ENCODE data around the gene MCU. TPM values are rescaled to one million over a fixed set of nuclear protein-coding genes. Genes with fewer than 3 reads are reported as not detected.

MCU gene
- total RNA-seq, 4 donors from 2014 or later, result 25.1 to 82.4 (median 65.1) TPM

- H3K9me3 ChIP-seq, result no peaks in the 10 kb centered on the region
- no peaks in the 10 kb centered on the region for H3K27me3 ChIP-seq
- no peaks in the 10 kb centered on the region for H3K36me3 ChIP-seq
- intact Hi-C loops (cut with DNase I; ENCODE audit: low total_unique reads) (no loop called here), in situ Hi-C loops (cut with MboI; ENCODE audit: low pct_ligation_motif_present in 1 of 4, low pct_unique_long_range_greater_than_20kb in 1 of 4, low sequenced_read_pairs in 3 of 4) (no loop called here)
- H3K4me3 ChIP-seq, result no peak overlapping the region
- 15 to 28% methylated on average over 1 of the region's 1 CpG for WGBS, 2 donors (ENCODE audit: low coverage in 1 of 2)
- DNase-seq, result no peak
- TF ChIP-seq EP300 (IDR thresholded peaks at IDR 0.05; ENCODE audit: low read depth) (no peak), POLR2A (IDR thresholded peaks at IDR 0.05) (no peak), POLR2AphosphoS5 (IDR thresholded peaks at IDR 0.05) (no peak), CTCF (IDR thresholded peaks at IDR 0.05) (no peak)
- H3K27ac ChIP-seq, result peak overlapping the region; percentile 31 to 41 (median 37)
- peaks cover 7 to 42% (median 11%) of the 10 kb centered on the region in 4 donors for H3K4me1 ChIP-seq
Observed at GRCh38 chr10:72709041-72709440, 17.1 kb downstream of the MCU start.

GRCh38 chr10:72712136-72712535, 20.2 kb downstream of the MCU start:
- peaks cover 7 to 37% (median 11%) of the 10 kb centered on the region in 4 donors for H3K4me1 ChIP-seq
- 57 to 73% methylated on average over 2 of the region's 2 CpGs for WGBS, 2 donors (ENCODE audit: low coverage in 1 of 2)
- in situ Hi-C loops (cut with MboI; ENCODE audit: low pct_ligation_motif_present in 1 of 4, low pct_unique_long_range_greater_than_20kb in 1 of 4, low sequenced_read_pairs in 3 of 4), result no loop called here

GRCh38 chr10:72719941-72720592, 28.1 kb downstream of the MCU start:
- intact Hi-C loops (cut with DNase I; ENCODE audit: low total_unique reads) (no loop called here), in situ Hi-C loops (cut with MboI; ENCODE audit: low pct_ligation_motif_present in 1 of 4, low pct_unique_long_range_greater_than_20kb in 1 of 4, low sequenced_read_pairs in 3 of 4) (no loop called here)
- H3K9me3 ChIP-seq, result no peaks in the 10 kb centered on the region
- no peak overlapping the region for H3K27ac ChIP-seq
- H3K36me3 ChIP-seq, result no peaks in the 10 kb centered on the region
- DNase-seq, result no peak
- H3K4me3 ChIP-seq, result no peak overlapping the region
- TF ChIP-seq EP300 (IDR thresholded peaks at IDR 0.05; ENCODE audit: low read depth) (no peak), CTCF (IDR thresholded peaks at IDR 0.05) (no peak), POLR2AphosphoS5 (IDR thresholded peaks at IDR 0.05) (no peak), POLR2A (IDR thresholded peaks at IDR 0.05) (no peak)
- peaks cover 0 to 3% (median 0%) of the 10 kb centered on the region in 4 donors for H3K4me1 ChIP-seq
- 95 to 100% methylated on average over 1 to 2 of the region's 2 CpGs for WGBS, 2 donors (ENCODE audit: low coverage in 1 of 2)
- H3K27me3 ChIP-seq, result no peaks in the 10 kb centered on the region

More at GRCh38 chr10:72712136-72712535, 20.2 kb downstream of the MCU start:
- Histone ChIP-seq H3K9me3 (no peaks in the 10 kb centered on the region), H3K27ac (peak overlapping the region in 1 of 4 donors; percentile 9), H3K36me3 (no peaks in the 10 kb centered on the region), H3K27me3 (no peaks in the 10 kb centered on the region), H3K4me3 (no peak overlapping the region)
- DNase-seq, result no peak
- TF ChIP-seq EP300 (IDR thresholded peaks at IDR 0.05; ENCODE audit: low read depth) (no peak), POLR2A (IDR thresholded peaks at IDR 0.05) (no peak), CTCF (IDR thresholded peaks at IDR 0.05) (no peak), POLR2AphosphoS5 (IDR thresholded peaks at IDR 0.05) (no peak)
- intact Hi-C loops (cut with DNase I; ENCODE audit: low total_unique reads), result no loop called here

- 92 to 100% methylated on average over 4 of the region's 4 CpGs for WGBS, 2 donors (ENCODE audit: low coverage in 1 of 2)
- H3K4me3 ChIP-seq, result no peak overlapping the region
- peaks cover 0 to 3% (median 0%) of the 10 kb centered on the region in 4 donors for H3K4me1 ChIP-seq
- H3K9me3 ChIP-seq, result no peaks in the 10 kb centered on the region
- no peaks in the 10 kb centered on the region for H3K27me3 ChIP-seq
- TF ChIP-seq CTCF (IDR thresholded peaks at IDR 0.05), result no peak
- no peak for TF ChIP-seq EP300 (IDR thresholded peaks at IDR 0.05; ENCODE audit: low read depth)
- no peak for TF ChIP-seq POLR2A (IDR thresholded peaks at IDR 0.05)
- no peak for TF ChIP-seq POLR2AphosphoS5 (IDR thresholded peaks at IDR 0.05)
- no peak overlapping the region for H3K27ac ChIP-seq
- H3K36me3 ChIP-seq, result no peaks in the 10 kb centered on the region
- DNase-seq, result no peak
- in situ Hi-C loops (cut with MboI; ENCODE audit: low pct_ligation_motif_present in 1 of 4, low pct_unique_long_range_greater_than_20kb in 1 of 4, low sequenced_read_pairs in 3 of 4), result no loop called here
- intact Hi-C loops (cut with DNase I; ENCODE audit: low total_unique reads), result no loop called here
Observed at GRCh38 chr10:72720814-72721660, 29.1 kb downstream of the MCU start.
